Activated naive CD8-positive, alpha-beta T cell treated with anti-CD3 and anti-CD28 coated beads, Interleukin-2, amount 50 U/mL, for 24 hours (primary cell): ENCODE measurements around the gene MARK1.

Source experiments
- ATAC-seq: fragments of 150-1000 bp; cut with Tn5 transposase; one replicate; pipeline ENCODE4 v1.10.0; 2021
- DNase-seq: peaks from one replicate; pipeline ENCODE4 v3.0.0; 2021
- H3K27ac Mint-ChIP-seq: one replicate; pipeline ENCODE4 v1.8.0; 2021; ENCODE audit warnings: mild to moderate bottlenecking, mixed read lengths
- H3K27me3 Mint-ChIP-seq: one replicate; pipeline ENCODE4 v1.8.0; 2021; ENCODE audit warnings: mixed read lengths
- H3K36me3 Mint-ChIP-seq: one replicate; pipeline ENCODE4 v1.8.0; 2021; ENCODE audit warnings: low read depth, mixed read lengths
- H3K4me1 Mint-ChIP-seq: one replicate; pipeline ENCODE4 v1.8.0; 2021; ENCODE audit warnings: mixed read lengths
- H3K4me3 Mint-ChIP-seq: one replicate; pipeline ENCODE4 v1.8.0; 2021; ENCODE audit warnings: mild to moderate bottlenecking, moderate library complexity, mixed read lengths
- H3K9me3 Mint-ChIP-seq: one replicate; pipeline ENCODE4 v1.8.0; 2021; ENCODE audit warnings: mixed read lengths

The MARK1 gene

GRCh38 chr1:220697326-220697725 is 169.4 kb downstream of the MARK1 start:
- Mint-ChIP-seq H3K4me3 (no peak overlapping the region), H3K9me3 (no peaks in the 10 kb centered on the region), H3K4me1 (no peaks in the 10 kb centered on the region), H3K27me3 (peaks cover 8% of the 10 kb centered on the region), H3K27ac (no peak overlapping the region), H3K36me3 (peaks cover 1% of the 10 kb centered on the region)
- ATAC-seq: no peak
- DNase-seq: no peak

DNA sequence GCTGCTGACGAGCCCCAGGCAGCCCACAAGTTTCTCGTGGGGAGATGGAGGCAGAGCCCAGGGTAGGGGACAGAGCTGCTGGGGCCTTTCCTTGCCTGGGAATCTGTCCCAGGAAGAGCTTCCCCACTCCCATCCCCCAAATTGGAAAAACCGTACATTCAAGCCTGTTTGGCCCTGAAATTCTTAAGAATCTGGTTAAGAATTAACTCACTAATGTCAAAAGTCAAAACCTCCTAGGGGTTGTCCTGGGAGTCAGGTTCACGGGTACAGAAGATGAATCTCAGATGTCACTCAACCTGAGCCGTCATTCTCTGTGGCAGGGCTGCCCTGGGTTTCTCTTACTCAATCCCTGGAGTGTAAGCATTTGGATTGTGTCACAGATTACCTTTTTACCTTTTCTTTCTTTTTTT is 170.7 kb downstream of the MARK1 start:
- no peak for ATAC-seq
- no peaks in the 10 kb centered on the region for H3K9me3 Mint-ChIP-seq
- no peak for DNase-seq
- H3K36me3 Mint-ChIP-seq: peaks cover 1% of the 10 kb centered on the region
- no peak overlapping the region for H3K27ac Mint-ChIP-seq
- H3K4me3 Mint-ChIP-seq: no peak overlapping the region
- no peaks in the 10 kb centered on the region for H3K4me1 Mint-ChIP-seq
- H3K27me3 Mint-ChIP-seq: peaks cover 7% of the 10 kb centered on the region

DNA sequence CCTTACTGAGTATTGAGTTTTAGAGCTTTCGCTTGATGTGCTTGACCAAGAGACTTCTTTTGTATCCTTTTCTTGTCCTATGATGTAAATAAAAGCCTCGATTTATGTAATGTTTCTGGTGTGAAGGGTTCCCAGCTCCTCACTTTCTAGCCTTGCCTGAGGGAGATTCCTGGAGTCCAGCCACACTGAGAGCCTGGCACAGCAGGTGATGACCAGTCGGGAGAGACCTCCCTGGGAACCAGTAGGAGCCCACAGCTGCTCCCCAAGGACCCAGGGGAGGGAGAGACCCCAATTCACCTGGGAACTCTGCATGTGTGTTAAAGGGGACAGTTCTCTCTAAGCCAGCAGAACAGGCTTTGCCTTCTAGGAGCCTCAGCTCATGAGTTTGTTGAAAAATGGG is 171.1 kb downstream of the MARK1 start:
- no peak overlapping the region for H3K27ac Mint-ChIP-seq
- DNase-seq: no peak
- H3K9me3 Mint-ChIP-seq: no peaks in the 10 kb centered on the region
- no peaks in the 10 kb centered on the region for H3K4me1 Mint-ChIP-seq
- peaks cover 9% of the 10 kb centered on the region for H3K27me3 Mint-ChIP-seq
- ATAC-seq: no peak
- no peak overlapping the region for H3K4me3 Mint-ChIP-seq
- H3K36me3 Mint-ChIP-seq: peaks cover 1% of the 10 kb centered on the region

- DNase-seq (no peak), ATAC-seq (no peak)
- peaks cover 1% of the 10 kb centered on the region for H3K36me3 Mint-ChIP-seq
- no peaks in the 10 kb centered on the region for H3K4me1 Mint-ChIP-seq
- peaks cover 9% of the 10 kb centered on the region for H3K27me3 Mint-ChIP-seq
- no peak overlapping the region for H3K4me3 Mint-ChIP-seq
- H3K9me3 Mint-ChIP-seq: no peaks in the 10 kb centered on the region
- no peak overlapping the region for H3K27ac Mint-ChIP-seq
Measured at GRCh38 chr1:220700556-220701179, 172.7 kb downstream of the MARK1 start.

DNA sequence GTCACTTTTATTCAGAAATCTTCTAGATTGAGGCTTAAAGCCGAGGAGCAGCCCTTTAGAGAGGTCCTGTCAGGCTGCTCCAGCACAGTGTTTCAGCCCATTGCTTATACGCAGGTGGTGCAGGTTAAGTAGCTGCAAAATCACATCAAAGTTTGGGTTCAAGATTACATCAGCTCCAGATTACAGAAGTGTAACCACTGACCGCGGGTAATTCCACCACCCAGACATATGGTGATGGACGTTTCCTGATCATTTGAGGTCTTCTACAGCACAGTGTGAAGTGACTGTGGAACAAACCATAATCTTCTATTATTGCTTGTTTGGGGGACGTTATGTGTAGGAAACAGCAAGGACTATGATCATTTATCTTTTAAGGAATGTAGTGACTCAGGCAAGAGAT is 174.0 kb downstream of the MARK1 start:
- no peak overlapping the region for H3K27ac Mint-ChIP-seq
- H3K4me1 Mint-ChIP-seq: no peaks in the 10 kb centered on the region
- H3K9me3 Mint-ChIP-seq: no peaks in the 10 kb centered on the region
- no peak for ATAC-seq
- peaks cover 9% of the 10 kb centered on the region for H3K27me3 Mint-ChIP-seq
- H3K36me3 Mint-ChIP-seq: peaks cover 1% of the 10 kb centered on the region
- DNase-seq: no peak
- H3K4me3 Mint-ChIP-seq: no peak overlapping the region

GRCh38 chr1:220702733-220703270 is 174.9 kb downstream of the MARK1 start:
- Mint-ChIP-seq H3K4me3 (no peak overlapping the region), H3K36me3 (peaks cover 1% of the 10 kb centered on the region), H3K4me1 (no peaks in the 10 kb centered on the region), H3K27ac (no peak overlapping the region), H3K27me3 (peaks cover 9% of the 10 kb centered on the region), H3K9me3 (no peaks in the 10 kb centered on the region)
- no peak for DNase-seq
- no peak for ATAC-seq

DNA sequence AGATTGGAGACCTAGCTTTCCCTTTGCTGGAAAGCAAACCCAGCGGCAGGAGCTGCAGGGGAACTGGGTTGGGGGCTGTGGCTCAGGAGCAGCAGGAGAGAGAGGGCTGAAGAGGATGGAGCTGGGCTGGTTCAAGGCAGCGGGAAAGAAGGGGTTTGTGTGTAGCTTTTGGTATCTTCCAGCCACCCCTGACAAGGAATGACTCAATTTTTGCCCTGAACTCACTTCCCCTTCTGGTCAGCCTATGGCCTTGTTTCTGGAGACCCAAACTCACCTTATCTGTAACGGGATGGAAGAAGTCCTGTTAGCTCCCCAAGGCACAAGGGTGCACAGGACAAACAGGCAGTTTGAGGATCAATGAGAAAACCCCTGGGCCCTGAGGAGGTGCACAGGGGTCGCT is 175.4 kb downstream of the MARK1 start:
- no peak overlapping the region for H3K27ac Mint-ChIP-seq
- no peak for ATAC-seq
- no peak for DNase-seq
- H3K9me3 Mint-ChIP-seq: no peaks in the 10 kb centered on the region
- H3K27me3 Mint-ChIP-seq: peaks cover 9% of the 10 kb centered on the region
- H3K4me1 Mint-ChIP-seq: no peaks in the 10 kb centered on the region
- peaks cover under 1% of the 10 kb centered on the region for H3K36me3 Mint-ChIP-seq
- H3K4me3 Mint-ChIP-seq: no peak overlapping the region

GRCh38 chr1:220705782-220706181 is 177.8 kb downstream of the MARK1 start:
- Mint-ChIP-seq H3K36me3 (no peaks in the 10 kb centered on the region), H3K4me1 (peaks cover 4% of the 10 kb centered on the region), H3K27me3 (peaks cover 9% of the 10 kb centered on the region), H3K27ac (no peak overlapping the region), H3K9me3 (no peaks in the 10 kb centered on the region), H3K4me3 (no peak overlapping the region)
- DNase-seq (no peak), ATAC-seq (no peak)

- no peak overlapping the region for H3K27ac Mint-ChIP-seq
- H3K36me3 Mint-ChIP-seq: no peaks in the 10 kb centered on the region
- H3K9me3 Mint-ChIP-seq: no peaks in the 10 kb centered on the region
- peaks cover 6% of the 10 kb centered on the region for H3K27me3 Mint-ChIP-seq
- peaks cover 10% of the 10 kb centered on the region for H3K4me1 Mint-ChIP-seq
- no peak for ATAC-seq
- H3K4me3 Mint-ChIP-seq: no peak overlapping the region
- no peak for DNase-seq
Measured at GRCh38 chr1:220706480-220706879, 178.5 kb downstream of the MARK1 start.

- no peak overlapping the region for H3K27ac Mint-ChIP-seq
- no peak for ATAC-seq
- no peak overlapping the region for H3K4me3 Mint-ChIP-seq
- peaks cover 10% of the 10 kb centered on the region for H3K4me1 Mint-ChIP-seq
- no peaks in the 10 kb centered on the region for H3K9me3 Mint-ChIP-seq
- DNase-seq: no peak
- H3K27me3 Mint-ChIP-seq: peaks cover 6% of the 10 kb centered on the region
- no peaks in the 10 kb centered on the region for H3K36me3 Mint-ChIP-seq
Measured at GRCh38 chr1:220707160-220707559, 179.2 kb downstream of the MARK1 start.

DNA sequence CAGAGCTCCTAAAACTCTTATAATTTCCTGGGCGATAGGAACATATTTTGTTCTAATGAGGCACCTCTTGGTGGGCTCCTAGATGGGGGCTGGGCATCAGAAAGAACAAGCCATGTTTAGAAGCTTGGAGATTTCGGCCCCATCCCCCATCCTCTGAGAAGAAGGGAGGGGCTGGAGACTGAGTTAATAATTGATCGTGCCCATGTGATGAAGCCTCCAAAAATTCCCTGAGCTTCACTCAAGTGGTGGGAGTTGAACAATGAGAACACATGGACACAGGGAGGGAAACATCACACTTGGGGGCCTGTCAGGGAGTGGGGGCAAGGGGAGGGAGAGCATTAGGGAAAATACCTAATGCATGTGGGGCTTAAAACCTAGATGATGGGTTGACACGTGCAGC is 180.3 kb downstream of the MARK1 start:
- Mint-ChIP-seq H3K9me3 (no peaks in the 10 kb centered on the region), H3K27ac (no peak overlapping the region), H3K36me3 (no peaks in the 10 kb centered on the region), H3K4me3 (no peak overlapping the region), H3K27me3 (peaks cover 4% of the 10 kb centered on the region), H3K4me1 (peaks cover 10% of the 10 kb centered on the region)
- DNase-seq: no peak
- no peak for ATAC-seq

- Mint-ChIP-seq H3K4me3 (no peak overlapping the region), H3K27ac (no peak overlapping the region), H3K9me3 (no peaks in the 10 kb centered on the region), H3K36me3 (no peaks in the 10 kb centered on the region), H3K4me1 (peaks cover 10% of the 10 kb centered on the region), H3K27me3 (no peaks in the 10 kb centered on the region)
- ATAC-seq (no peak), DNase-seq (no peak)
Measured at GRCh38 chr1:220708936-220709801, 181.2 kb downstream of the MARK1 start.

GRCh38 chr1:220710333-220710732 is 182.4 kb downstream of the MARK1 start:
- H3K4me3 Mint-ChIP-seq: no peak overlapping the region
- DNase-seq: no peak
- no peaks in the 10 kb centered on the region for H3K36me3 Mint-ChIP-seq
- H3K4me1 Mint-ChIP-seq: peaks cover 10% of the 10 kb centered on the region
- H3K9me3 Mint-ChIP-seq: peaks cover under 1% of the 10 kb centered on the region
- H3K27me3 Mint-ChIP-seq: no peaks in the 10 kb centered on the region
- ATAC-seq: no peak
- no peak overlapping the region for H3K27ac Mint-ChIP-seq

DNA sequence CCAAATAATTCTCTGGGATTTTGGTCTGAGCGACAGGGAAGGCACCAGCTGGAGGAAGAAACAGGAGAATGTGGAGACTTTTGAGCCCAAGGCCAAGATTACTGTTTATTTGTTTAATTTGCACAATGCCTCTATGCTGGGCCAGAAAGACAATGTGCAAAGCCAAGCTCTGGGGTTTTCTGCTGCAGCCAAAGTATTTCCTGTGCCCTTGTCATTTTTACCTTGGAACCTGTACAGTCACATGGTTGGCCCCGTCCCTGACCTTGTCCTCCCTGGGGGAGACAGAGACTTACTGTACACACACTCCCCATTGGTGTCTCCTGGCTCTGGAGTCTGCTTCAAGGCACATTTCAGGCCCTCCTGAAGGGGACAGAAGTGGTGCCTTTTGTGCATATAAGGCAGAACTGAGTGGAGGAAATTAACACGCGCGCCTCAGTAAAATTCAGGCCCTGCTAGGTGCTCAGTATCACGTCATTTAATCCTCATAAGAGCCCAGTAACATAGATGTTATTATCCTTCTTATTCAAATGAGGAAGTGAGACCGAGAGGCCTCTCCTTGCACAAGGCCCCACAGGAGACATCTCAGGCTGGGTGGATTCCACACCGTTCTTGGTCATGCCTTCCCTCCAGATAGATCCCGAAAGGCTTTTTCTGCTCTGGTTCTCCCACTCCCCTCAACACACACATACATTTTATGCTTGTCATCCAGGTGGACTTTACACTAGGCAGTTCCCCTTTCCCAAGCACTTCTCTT is 183.3 kb downstream of the MARK1 start:
- DNase-seq (no peak), ATAC-seq (no peak)
- no peaks in the 10 kb centered on the region for H3K36me3 Mint-ChIP-seq
- no peak overlapping the region for H3K27ac Mint-ChIP-seq
- peaks cover 6% of the 10 kb centered on the region for H3K9me3 Mint-ChIP-seq
- peaks cover 10% of the 10 kb centered on the region for H3K4me1 Mint-ChIP-seq
- H3K4me3 Mint-ChIP-seq: no peak overlapping the region
- H3K27me3 Mint-ChIP-seq: no peaks in the 10 kb centered on the region
